ENCODE data around the gene SEC22C.
"Not testable (repeated sequence)": the region's sequence is repeated elsewhere in the genome, so short reads cannot be mapped to it uniquely, and the experiment has no call there.

The SEC22C gene

GRCh38 chr3:42581400-42581708, 413 bp downstream of the SEC22C start:
- no peak for DNase-seq (ENCODE audit: low spot score)

- DNase-seq (ENCODE audit: low spot score): not testable (repeated sequence)
These were observed 2.4 kb downstream of the SEC22C start for GRCh38 chr3:42579346-42579745.

GRCh38 chr3:42578054-42578453, 3.7 kb downstream of the SEC22C start:
- no peak for DNase-seq (ENCODE audit: low spot score)

GRCh38 chr3:42575137-42575741, 6.5 kb downstream of the SEC22C start:
- no peak for DNase-seq (ENCODE audit: low spot score)

- DNase-seq (ENCODE audit: low spot score): peak; percentile 80
These were observed 9.5 kb downstream of the SEC22C start for GRCh38 chr3:42572278-42572677.

- no peak for DNase-seq (ENCODE audit: low spot score)
These were observed 12.1 kb downstream of the SEC22C start for GRCh38 chr3:42569593-42570142.

GRCh38 chr3:42562047-42562907, 19.5 kb downstream of the SEC22C start:
- no peak for DNase-seq (ENCODE audit: low spot score)

GRCh38 chr3:42557854-42558253, 23.9 kb downstream of the SEC22C start:
- DNase-seq (ENCODE audit: low spot score): no peak

GRCh38 chr3:42556817-42557216, 24.9 kb downstream of the SEC22C start:
- DNase-seq (ENCODE audit: low spot score): not testable (repeated sequence)

- DNase-seq (ENCODE audit: low spot score): no peak
These were observed 25.6 kb downstream of the SEC22C start for GRCh38 chr3:42556089-42556632.

GRCh38 chr3:42552830-42553229, 28.9 kb downstream of the SEC22C start:
- DNase-seq (ENCODE audit: low spot score): no peak

GRCh38 chr3:42550250-42550649, 31.5 kb downstream of the SEC22C start:
- no peak for DNase-seq (ENCODE audit: low spot score)

GRCh38 chr3:42549131-42549530, 32.6 kb downstream of the SEC22C start:
- DNase-seq (ENCODE audit: low spot score): no peak

- peak; percentile 82 for DNase-seq (ENCODE audit: low spot score)
These were observed 34.3 kb downstream of the SEC22C start for GRCh38 chr3:42547401-42547945.

- DNase-seq (ENCODE audit: low spot score): no peak
These were observed 35.0 kb downstream of the SEC22C start for GRCh38 chr3:42546691-42547213.

GRCh38 chr3:42545284-42545900, 36.4 kb downstream of the SEC22C start:
- DNase-seq (ENCODE audit: low spot score): no peak

- DNase-seq (ENCODE audit: low spot score): no peak
These were observed 37.1 kb downstream of the SEC22C start for GRCh38 chr3:42544492-42545283.

- no peak for DNase-seq (ENCODE audit: low spot score)
These were observed 40.7 kb downstream of the SEC22C start for GRCh38 chr3:42541079-42541478.

GRCh38 chr3:42539871-42540714, 41.7 kb downstream of the SEC22C start:
- DNase-seq (ENCODE audit: low spot score): peak; percentile 94

GRCh38 chr3:42537350-42537749, 44.4 kb downstream of the SEC22C start:
- no peak for DNase-seq (ENCODE audit: low spot score)
